Activated CD4-positive, alpha-beta memory T cell treated with anti-CD3 and anti-CD28 coated beads, Interleukin-2, amount 10 ng/mL, durations not matched to agents 7 days and 5 days (primary cell): ENCODE data around the gene CDH23. TPM values are rescaled to one million over a fixed set of nuclear protein-coding genes. Genes with fewer than 3 reads are reported as not detected.

ENCODE experiments used
- CTCF ChIA-PET: fragments of 350-600 bp; sonication (Branson Sonifier 250); formaldehyde crosslinking; loops from one replicate; lab custom pipeline; 2021; ENCODE audit warnings: antibody characterized with exemption, inconsistent platforms; lab: Charles Lee
- POLR2A ChIA-PET: fragments of 350-600 bp; sonication (Branson Sonifier 250); formaldehyde crosslinking; loops from one replicate; lab custom pipeline; 2021; ENCODE audit warnings: antibody characterized with exemption; lab: Charles Lee
- DNase-seq: peaks from one replicate; pipeline ENCODE4 v3.0.0-alpha.2; 2020
- H3K27ac Mint-ChIP-seq: one replicate; pipeline ENCODE4 v1.8.0; 2021; ENCODE audit warnings: mild to moderate bottlenecking, mixed read lengths
- H3K27me3 Mint-ChIP-seq: one replicate; pipeline ENCODE4 v1.8.0; 2021; ENCODE audit warnings: mixed read lengths
- H3K36me3 Mint-ChIP-seq: one replicate; pipeline ENCODE4 v1.8.0; 2021; ENCODE audit warnings: low read depth, mixed read lengths
- H3K4me1 Mint-ChIP-seq: one replicate; pipeline ENCODE4 v1.8.0; 2021; ENCODE audit warnings: mixed read lengths
- H3K4me3 Mint-ChIP-seq: one replicate; pipeline ENCODE4 v1.8.0; 2021; ENCODE audit warnings: mild to moderate bottlenecking, mixed read lengths
- H3K9me3 Mint-ChIP-seq: one replicate; pipeline ENCODE4 v1.8.0; 2021; ENCODE audit warnings: mixed read lengths
- total RNA-seq, 2 experiments: library from RNA; stranded (reverse); gene quantifications; one replicate each; pipeline ENCODE4 v1.2.3, GENCODE V29; 2021

The CDH23 gene
- total RNA-seq, 2 experiments from 2014 or later, result 1.3 TPM

- ChIA-PET CTCF (interaction anchor here (1.0 to 1.3 kb wide), 3 partner anchors 11 to 211 kb away, joined by 3 to 5 read pairs (median 4); no protein-coding TSS in a partner anchor), POLR2A (interaction anchor here (1.1 kb wide), 1 partner anchor 18 kb away, joined by 4 read pairs; no protein-coding TSS in a partner anchor)
- no peaks in the 10 kb centered on the region for H3K27me3 Mint-ChIP-seq
- H3K36me3 Mint-ChIP-seq, result no peaks in the 10 kb centered on the region
- H3K4me1 Mint-ChIP-seq, result peaks cover 4% of the 10 kb centered on the region
- no peak for DNase-seq
- H3K27ac Mint-ChIP-seq, result no peak overlapping the region
- H3K9me3 Mint-ChIP-seq, result no peaks in the 10 kb centered on the region
- H3K4me3 Mint-ChIP-seq, result no peak overlapping the region
Measured at GRCh38 chr10:71359364-71360046, 37.2 kb upstream of the CDH23 start.

- Mint-ChIP-seq H3K27me3 (no peaks in the 10 kb centered on the region), H3K4me3 (no peak overlapping the region), H3K27ac (no peak overlapping the region), H3K9me3 (no peaks in the 10 kb centered on the region), H3K4me1 (peaks cover 10% of the 10 kb centered on the region), H3K36me3 (no peaks in the 10 kb centered on the region)
- ChIA-PET CTCF (no interaction called here), POLR2A (no interaction called here)
- DNase-seq, result no peak
Measured at GRCh38 chr10:71360735-71361134, 36.0 kb upstream of the CDH23 start.

- H3K4me3 Mint-ChIP-seq, result no peak overlapping the region
- ChIA-PET CTCF (interaction anchor here (0.5 kb wide), 1 partner anchor 62 kb away, joined by 4 read pairs; no protein-coding TSS in a partner anchor), POLR2A (no interaction called here)
- no peaks in the 10 kb centered on the region for H3K9me3 Mint-ChIP-seq
- peaks cover 10% of the 10 kb centered on the region for H3K4me1 Mint-ChIP-seq
- no peak overlapping the region for H3K27ac Mint-ChIP-seq
- DNase-seq, result no peak
- no peaks in the 10 kb centered on the region for H3K36me3 Mint-ChIP-seq
- no peaks in the 10 kb centered on the region for H3K27me3 Mint-ChIP-seq
Measured at GRCh38 chr10:71361581-71361980, 35.1 kb upstream of the CDH23 start.

- Mint-ChIP-seq H3K4me3 (no peak overlapping the region), H3K36me3 (no peaks in the 10 kb centered on the region), H3K27me3 (no peaks in the 10 kb centered on the region), H3K9me3 (no peaks in the 10 kb centered on the region), H3K27ac (no peak overlapping the region), H3K4me1 (peaks cover 10% of the 10 kb centered on the region)
- no peak for DNase-seq
- ChIA-PET CTCF (interaction anchor here (0.5 kb wide), 1 partner anchor 63 kb away, joined by 4 read pairs; no protein-coding TSS in a partner anchor), POLR2A (no interaction called here)
Measured at GRCh38 chr10:71362141-71362540, 34.6 kb upstream of the CDH23 start.

GRCh38 chr10:71363936-71364335 is 32.8 kb upstream of the CDH23 start:
- ChIA-PET CTCF (no interaction called here), POLR2A (interaction anchor here (1.0 kb wide), 1 partner anchor 13 kb away, joined by 3 read pairs; no protein-coding TSS in a partner anchor)
- Mint-ChIP-seq H3K9me3 (no peaks in the 10 kb centered on the region), H3K27ac (no peak overlapping the region), H3K4me1 (peaks cover 10% of the 10 kb centered on the region), H3K27me3 (no peaks in the 10 kb centered on the region), H3K36me3 (no peaks in the 10 kb centered on the region), H3K4me3 (no peak overlapping the region)
- DNase-seq, result no peak

- H3K36me3 Mint-ChIP-seq, result no peaks in the 10 kb centered on the region
- H3K9me3 Mint-ChIP-seq, result no peaks in the 10 kb centered on the region
- CTCF ChIA-PET, result no interaction called here
- no peak overlapping the region for H3K4me3 Mint-ChIP-seq
- POLR2A ChIA-PET, result no interaction called here
- peaks cover 10% of the 10 kb centered on the region for H3K4me1 Mint-ChIP-seq
- no peak overlapping the region for H3K27ac Mint-ChIP-seq
- DNase-seq, result no peak
- H3K27me3 Mint-ChIP-seq, result no peaks in the 10 kb centered on the region
Measured at GRCh38 chr10:71365366-71365765, 31.4 kb upstream of the CDH23 start.

GRCh38 chr10:71366690-71367089 is 30.0 kb upstream of the CDH23 start:
- H3K4me3 Mint-ChIP-seq, result no peak overlapping the region
- no peaks in the 10 kb centered on the region for H3K36me3 Mint-ChIP-seq
- H3K27me3 Mint-ChIP-seq, result peaks cover 3% of the 10 kb centered on the region
- no peak overlapping the region for H3K27ac Mint-ChIP-seq
- CTCF ChIA-PET, result interaction anchor here (1.0 kb wide), 1 partner anchor 10 kb away, joined by 3 read pairs; no protein-coding TSS in a partner anchor
- POLR2A ChIA-PET, result no interaction called here
- DNase-seq, result no peak
- no peaks in the 10 kb centered on the region for H3K9me3 Mint-ChIP-seq
- peaks cover 10% of the 10 kb centered on the region for H3K4me1 Mint-ChIP-seq

GRCh38 chr10:71367271-71367670 is 29.4 kb upstream of the CDH23 start:
- ChIA-PET POLR2A (no interaction called here), CTCF (interaction anchor here (0.7 to 1.0 kb wide), 2 partner anchors 10 to 344 kb away, joined by 3 read pairs; no protein-coding TSS in a partner anchor)
- DNase-seq, result no peak
- Mint-ChIP-seq H3K27me3 (peaks cover 3% of the 10 kb centered on the region), H3K4me3 (no peak overlapping the region), H3K36me3 (no peaks in the 10 kb centered on the region), H3K9me3 (no peaks in the 10 kb centered on the region), H3K4me1 (peaks cover 10% of the 10 kb centered on the region), H3K27ac (no peak overlapping the region)

GRCh38 chr10:71368176-71368575 is 28.5 kb upstream of the CDH23 start:
- Mint-ChIP-seq H3K36me3 (no peaks in the 10 kb centered on the region), H3K4me1 (peaks cover 10% of the 10 kb centered on the region), H3K4me3 (no peak overlapping the region), H3K9me3 (no peaks in the 10 kb centered on the region), H3K27me3 (peaks cover 3% of the 10 kb centered on the region), H3K27ac (no peak overlapping the region)
- ChIA-PET POLR2A (interaction anchor here (2.0 kb wide), 1 partner anchor 9 kb away, joined by 8 read pairs; no protein-coding TSS in a partner anchor), CTCF (no interaction called here)
- DNase-seq, result no peak

- ChIA-PET POLR2A (interaction anchor here (2.0 kb wide), 1 partner anchor 8 kb away, joined by 8 read pairs; no protein-coding TSS in a partner anchor), CTCF (no interaction called here)
- no peak for DNase-seq
- peaks cover 3% of the 10 kb centered on the region for H3K27me3 Mint-ChIP-seq
- no peaks in the 10 kb centered on the region for H3K36me3 Mint-ChIP-seq
- H3K9me3 Mint-ChIP-seq, result no peaks in the 10 kb centered on the region
- no peak overlapping the region for H3K4me3 Mint-ChIP-seq
- peaks cover 10% of the 10 kb centered on the region for H3K4me1 Mint-ChIP-seq
- H3K27ac Mint-ChIP-seq, result no peak overlapping the region
Measured at GRCh38 chr10:71368643-71369042, 28.1 kb upstream of the CDH23 start.

- peaks cover 3% of the 10 kb centered on the region for H3K27me3 Mint-ChIP-seq
- no peak overlapping the region for H3K4me3 Mint-ChIP-seq
- ChIA-PET POLR2A (interaction anchor here (2.0 kb wide), 1 partner anchor 8 kb away, joined by 8 read pairs; no protein-coding TSS in a partner anchor), CTCF (no interaction called here)
- H3K27ac Mint-ChIP-seq, result no peak overlapping the region
- DNase-seq, result no peak
- H3K4me1 Mint-ChIP-seq, result peaks cover 6% of the 10 kb centered on the region
- H3K36me3 Mint-ChIP-seq, result no peaks in the 10 kb centered on the region
- no peaks in the 10 kb centered on the region for H3K9me3 Mint-ChIP-seq
Measured at GRCh38 chr10:71369602-71370001, 27.1 kb upstream of the CDH23 start.

GRCh38 chr10:71370031-71370430 is 26.7 kb upstream of the CDH23 start:
- Mint-ChIP-seq H3K36me3 (no peaks in the 10 kb centered on the region), H3K4me3 (no peak overlapping the region), H3K27me3 (peaks cover 3% of the 10 kb centered on the region), H3K4me1 (peaks cover 4% of the 10 kb centered on the region), H3K9me3 (no peaks in the 10 kb centered on the region), H3K27ac (no peak overlapping the region)
- no peak for DNase-seq
- ChIA-PET POLR2A (no interaction called here), CTCF (interaction anchor here (1.4 to 1.5 kb wide), 2 partner anchors 10 to 14 kb away, joined by 3 to 6 read pairs; no protein-coding TSS in a partner anchor)

- Mint-ChIP-seq H3K4me3 (no peak overlapping the region), H3K27me3 (peaks cover 3% of the 10 kb centered on the region), H3K27ac (no peak overlapping the region), H3K4me1 (peaks cover 6% of the 10 kb centered on the region), H3K9me3 (no peaks in the 10 kb centered on the region), H3K36me3 (no peaks in the 10 kb centered on the region)
- no peak for DNase-seq
- ChIA-PET CTCF (interaction anchor here (0.6 to 1.4 kb wide), 3 partner anchors 12 to 121 kb away, joined by 3 to 4 read pairs (median 3); no protein-coding TSS in a partner anchor), POLR2A (no interaction called here)
Measured at GRCh38 chr10:71371750-71372166, 25.0 kb upstream of the CDH23 start.
